ENCODE data around the gene MYCT1. TPM values are rescaled to one million over a fixed set of nuclear protein-coding genes. Genes with fewer than 3 reads are reported as not detected.
"Not testable (repeated sequence)": the region's sequence is repeated elsewhere in the genome, so short reads cannot be mapped to it uniquely, and the experiment has no call there.

Gene MYCT1
- total RNA-seq, 2 experiments from 2014 or later, result not detected

- H3K27ac Mint-ChIP-seq, result no peak overlapping the region
- no peak for TF ChIP-seq CTCF (IDR thresholded peaks at IDR 0.05)
- intact Hi-C loops (cut with micrococcal nuclease), result no loop called here
- POLR2A ChIA-PET, result no interaction called here
- H3K36me3 Mint-ChIP-seq (ENCODE audit: low read depth), result no peaks in the 10 kb centered on the region
- ATAC-seq (no peak), DNase-seq (no peak)
- H3K27me3 Mint-ChIP-seq, result peaks cover 16% of the 10 kb centered on the region
- CTCF ChIA-PET, result no interaction called here
- H3K9me3 Mint-ChIP-seq, result no peaks in the 10 kb centered on the region
- no peak overlapping the region for H3K4me3 Mint-ChIP-seq
- no peaks in the 10 kb centered on the region for H3K4me1 Mint-ChIP-seq (ENCODE audit: low read depth)
Observed at GRCh38 chr6:152701081-152701862, 3.6 kb downstream of the MYCT1 start.

GRCh38 chr6:152701863-152702401 is 4.2 kb downstream of the MYCT1 start:
- Mint-ChIP-seq H3K27me3 (peaks cover 16% of the 10 kb centered on the region), H3K36me3 (ENCODE audit: low read depth) (no peaks in the 10 kb centered on the region), H3K4me3 (no peak overlapping the region), H3K9me3 (no peaks in the 10 kb centered on the region), H3K27ac (no peak overlapping the region), H3K4me1 (ENCODE audit: low read depth) (no peaks in the 10 kb centered on the region)
- no peak for ATAC-seq
- no peak for DNase-seq
- intact Hi-C loops (cut with micrococcal nuclease), result no loop called here
- ChIA-PET POLR2A (no interaction called here), CTCF (no interaction called here)
- TF ChIP-seq CTCF (IDR thresholded peaks at IDR 0.05), result no peak

GRCh38 chr6:152703750-152704149 is 6.1 kb downstream of the MYCT1 start:
- H3K36me3 Mint-ChIP-seq (ENCODE audit: low read depth); ATAC-seq; DNase-seq; H3K9me3 Mint-ChIP-seq; intact Hi-C loops (cut with micrococcal nuclease); H3K4me1 Mint-ChIP-seq (ENCODE audit: low read depth); H3K27ac Mint-ChIP-seq; POLR2A ChIA-PET; H3K4me3 Mint-ChIP-seq; CTCF ChIA-PET: not testable (repeated sequence)
- H3K27me3 Mint-ChIP-seq, result peaks cover 12% of the 10 kb centered on the region

GRCh38 chr6:152705327-152705726 is 7.6 kb downstream of the MYCT1 start:
- Mint-ChIP-seq H3K4me1 (ENCODE audit: low read depth) (no peaks in the 10 kb centered on the region), H3K4me3 (no peak overlapping the region), H3K36me3 (ENCODE audit: low read depth) (no peaks in the 10 kb centered on the region), H3K27me3 (peaks cover 10% of the 10 kb centered on the region), H3K9me3 (peaks cover 2% of the 10 kb centered on the region), H3K27ac (no peak overlapping the region)
- ChIA-PET POLR2A (no interaction called here), CTCF (no interaction called here)
- DNase-seq (no peak), ATAC-seq (no peak)
- no peak for TF ChIP-seq CTCF (IDR thresholded peaks at IDR 0.05)
- intact Hi-C loops (cut with micrococcal nuclease), result no loop called here

- Mint-ChIP-seq H3K4me1 (ENCODE audit: low read depth) (no peaks in the 10 kb centered on the region), H3K36me3 (ENCODE audit: low read depth) (no peaks in the 10 kb centered on the region), H3K27me3 (no peaks in the 10 kb centered on the region), H3K27ac (no peak overlapping the region), H3K9me3 (peaks cover 8% of the 10 kb centered on the region), H3K4me3 (no peak overlapping the region)
- DNase-seq (no peak), ATAC-seq (no peak)
- no peak for TF ChIP-seq CTCF (IDR thresholded peaks at IDR 0.05)
- intact Hi-C loops (cut with micrococcal nuclease), result no loop called here
- CTCF ChIA-PET, result no interaction called here
- POLR2A ChIA-PET, result no interaction called here
Observed at GRCh38 chr6:152716322-152716721, 18.6 kb downstream of the MYCT1 start.
